Measurements from ENCODE around the gene R3HCC1L. TPM values are rescaled to one million over a fixed set of nuclear protein-coding genes. Genes with fewer than 3 reads are reported as not detected.

R3HCC1L gene
- total RNA-seq, 2 donors from 2014 or later: 9.9 to 10.9 TPM

- H3K27ac ChIP-seq: no peak overlapping the region
- TF ChIP-seq CTCF (IDR thresholded peaks at IDR 0.05) (no peak), POLR2A (IDR thresholded peaks at IDR 0.05) (no peak)
- peaks cover 0 to 6% of the 10 kb centered on the region in 2 donors for H3K36me3 ChIP-seq (replicated peaks in 1 of 2; ENCODE audit: insufficient read depth in 1 of 2, low read depth in 2 of 2)
- intact Hi-C loops (cut with DNase I): no loop called here
- DNase-seq: no peak
- H3K27me3 ChIP-seq: no peaks in the 10 kb centered on the region
- WGBS, 2 donors: 96 to 99% methylated on average over 4 of the region's 4 CpGs
- peaks cover 8% of the 10 kb centered on the region for H3K4me1 ChIP-seq
- no peaks in the 10 kb centered on the region for H3K9me3 ChIP-seq
- H3K4me3 ChIP-seq: no peak overlapping the region
- no peak for ATAC-seq
These were observed 75.0 kb downstream of the R3HCC1L start for GRCh38 chr10:98209441-98209840.

GRCh38 chr10:98212196-98212595 is 77.7 kb downstream of the R3HCC1L start:
- peaks cover 0 to 6% of the 10 kb centered on the region in 2 donors for H3K36me3 ChIP-seq (replicated peaks in 1 of 2; ENCODE audit: insufficient read depth in 1 of 2, low read depth in 2 of 2)
- no peaks in the 10 kb centered on the region for H3K9me3 ChIP-seq
- DNase-seq (peak in 1 of 4 donors; percentile 23), ATAC-seq (no peak)
- no peak overlapping the region for H3K4me3 ChIP-seq
- H3K27ac ChIP-seq: no peak overlapping the region
- intact Hi-C loops (cut with DNase I): no loop called here
- H3K4me1 ChIP-seq: peaks cover 14% of the 10 kb centered on the region
- TF ChIP-seq CTCF (IDR thresholded peaks at IDR 0.05): no peak
- TF ChIP-seq POLR2A (IDR thresholded peaks at IDR 0.05): no peak
- WGBS, 2 donors: 54 to 69% methylated on average over 1 of the region's 1 CpG
- H3K27me3 ChIP-seq: no peaks in the 10 kb centered on the region

- intact Hi-C loops (cut with DNase I): no loop called here
- no peak for TF ChIP-seq POLR2A (IDR thresholded peaks at IDR 0.05)
- no peak for TF ChIP-seq CTCF (IDR thresholded peaks at IDR 0.05)
- 95 to 97% methylated on average over 1 of the region's 1 CpG for WGBS, 2 donors
- Histone ChIP-seq H3K27ac (no peak overlapping the region), H3K36me3 (replicated peaks in 1 of 2; ENCODE audit: insufficient read depth in 1 of 2, low read depth in 2 of 2) (peaks cover 0 to 6% of the 10 kb centered on the region in 2 donors), H3K4me3 (no peak overlapping the region), H3K9me3 (no peaks in the 10 kb centered on the region), H3K4me1 (peaks cover 14% of the 10 kb centered on the region), H3K27me3 (no peaks in the 10 kb centered on the region)
- ATAC-seq: no peak
- no peak for DNase-seq
These were observed 79.3 kb downstream of the R3HCC1L start for GRCh38 chr10:98213740-98214139.

- WGBS, 2 donors: 92 to 97% methylated on average over 2 of the region's 2 CpGs
- H3K27ac ChIP-seq: no peak overlapping the region
- H3K4me3 ChIP-seq: no peak overlapping the region
- intact Hi-C loops (cut with DNase I): no loop called here
- peaks cover 0 to 5% (median 0%) of the 10 kb centered on the region in 3 donors for H3K9me3 ChIP-seq
- no peaks in the 10 kb centered on the region for H3K36me3 ChIP-seq (replicated peaks in 1 of 2; ENCODE audit: insufficient read depth in 1 of 2, low read depth in 2 of 2)
- H3K4me1 ChIP-seq: peaks cover 14% of the 10 kb centered on the region
- TF ChIP-seq CTCF (IDR thresholded peaks at IDR 0.05) (no peak), POLR2A (IDR thresholded peaks at IDR 0.05) (no peak)
- DNase-seq (no peak), ATAC-seq (no peak)
- no peaks in the 10 kb centered on the region for H3K27me3 ChIP-seq
These were observed 80.9 kb downstream of the R3HCC1L start for GRCh38 chr10:98215373-98215772.

GRCh38 chr10:98217801-98218200 is 83.3 kb downstream of the R3HCC1L start:
- peaks cover 8% of the 10 kb centered on the region for H3K4me1 ChIP-seq
- intact Hi-C loops (cut with DNase I): no loop called here
- TF ChIP-seq CTCF (IDR thresholded peaks at IDR 0.05) (no peak), POLR2A (IDR thresholded peaks at IDR 0.05) (no peak)
- no peak overlapping the region for H3K4me3 ChIP-seq
- ATAC-seq (no peak), DNase-seq (no peak)
- 67 to 87% methylated on average over 1 of the region's 1 CpG for WGBS, 2 donors
- H3K36me3 ChIP-seq (replicated peaks in 1 of 2; ENCODE audit: insufficient read depth in 1 of 2, low read depth in 2 of 2): no peaks in the 10 kb centered on the region
- peaks cover 0 to 5% (median 0%) of the 10 kb centered on the region in 3 donors for H3K9me3 ChIP-seq
- no peaks in the 10 kb centered on the region for H3K27me3 ChIP-seq
- H3K27ac ChIP-seq: no peak overlapping the region

Data from body of pancreas (tissue), 4 donors.